HUDEP-2 (cell line): ENCODE results near the gene NEK11.
"Not testable (repeated sequence)": the region's sequence is repeated elsewhere in the genome, so short reads cannot be mapped to it uniquely, and the experiment has no call there.

ENCODE experiments used
- DNase-seq, 76 experiments: peaks; one replicate each; lab custom pipeline; 2025; ENCODE audit not compliant: unreplicated experiment in 76 of 76; lab: John Stamatoyannopoulos, UW

Gene NEK11

GRCh38 chr3:131036986-131037385, 10.3 kb downstream of the NEK11 start:
- no peak for DNase-seq

GRCh38 chr3:131038326-131038725, 11.6 kb downstream of the NEK11 start:
- DNase-seq, result no peak

DNA sequence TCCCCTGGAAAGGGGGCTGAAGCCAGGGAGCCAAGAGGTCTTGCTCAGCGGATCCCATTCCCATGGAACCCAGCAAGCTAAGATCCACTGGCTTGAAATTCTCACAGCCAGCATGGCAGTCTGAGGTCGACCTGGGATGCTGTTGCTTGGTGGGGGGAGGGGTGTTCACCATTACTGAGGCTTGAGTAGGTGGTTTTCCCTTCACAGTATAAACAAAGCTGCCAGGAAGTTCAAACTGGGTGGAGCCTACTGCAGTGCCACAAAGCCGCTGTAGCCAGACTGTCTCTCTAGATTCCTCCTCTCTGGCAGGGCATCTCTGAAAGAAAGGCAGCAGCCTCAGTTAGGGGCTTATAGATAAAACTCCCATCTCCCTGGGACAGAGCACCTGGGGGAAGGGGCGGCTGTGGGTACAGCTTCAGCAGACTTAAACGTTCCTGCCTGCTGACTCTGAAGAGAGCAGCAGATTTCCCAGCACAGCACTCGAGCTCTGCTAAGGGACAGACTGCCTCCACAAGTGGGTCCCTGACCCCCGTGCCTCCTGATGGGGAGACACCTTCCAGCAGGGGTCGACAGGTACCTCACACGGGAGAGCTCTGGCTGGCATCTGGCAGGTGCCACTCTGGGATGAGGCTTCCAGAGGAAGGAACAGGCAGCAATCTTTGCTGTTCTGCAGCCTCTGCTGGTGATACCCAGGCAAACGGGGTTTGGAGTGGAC, 15.8 kb downstream of the NEK11 start:
- not testable (repeated sequence) for DNase-seq

- DNase-seq, result peak in 2 of 76 experiments; percentile 2
These were observed 20.9 kb downstream of the NEK11 start for GRCh38 chr3:131047582-131047981.

DNA sequence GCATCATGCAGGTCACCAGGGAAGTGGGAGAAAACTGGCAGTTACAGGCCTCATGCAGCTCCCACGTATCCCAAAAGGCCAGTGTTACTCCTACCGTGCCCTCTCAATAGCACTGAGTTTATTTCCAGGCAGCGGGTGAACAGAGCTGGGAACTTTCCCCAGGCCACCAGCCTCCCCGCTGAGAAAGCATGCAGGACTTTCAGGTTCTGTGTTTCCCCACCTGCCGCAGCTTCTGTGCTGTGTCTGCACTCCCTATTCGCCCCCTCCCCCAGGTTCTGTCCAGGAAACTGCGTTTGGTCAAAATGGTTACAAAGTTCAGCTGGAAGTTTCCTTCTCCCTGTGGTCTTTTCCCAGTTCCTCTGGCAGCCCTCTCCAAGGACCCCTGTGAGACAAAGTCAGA, 21.4 kb downstream of the NEK11 start:
- no peak for DNase-seq

- no peak for DNase-seq
These were observed 23.3 kb downstream of the NEK11 start for GRCh38 chr3:131050001-131050400.

DNA sequence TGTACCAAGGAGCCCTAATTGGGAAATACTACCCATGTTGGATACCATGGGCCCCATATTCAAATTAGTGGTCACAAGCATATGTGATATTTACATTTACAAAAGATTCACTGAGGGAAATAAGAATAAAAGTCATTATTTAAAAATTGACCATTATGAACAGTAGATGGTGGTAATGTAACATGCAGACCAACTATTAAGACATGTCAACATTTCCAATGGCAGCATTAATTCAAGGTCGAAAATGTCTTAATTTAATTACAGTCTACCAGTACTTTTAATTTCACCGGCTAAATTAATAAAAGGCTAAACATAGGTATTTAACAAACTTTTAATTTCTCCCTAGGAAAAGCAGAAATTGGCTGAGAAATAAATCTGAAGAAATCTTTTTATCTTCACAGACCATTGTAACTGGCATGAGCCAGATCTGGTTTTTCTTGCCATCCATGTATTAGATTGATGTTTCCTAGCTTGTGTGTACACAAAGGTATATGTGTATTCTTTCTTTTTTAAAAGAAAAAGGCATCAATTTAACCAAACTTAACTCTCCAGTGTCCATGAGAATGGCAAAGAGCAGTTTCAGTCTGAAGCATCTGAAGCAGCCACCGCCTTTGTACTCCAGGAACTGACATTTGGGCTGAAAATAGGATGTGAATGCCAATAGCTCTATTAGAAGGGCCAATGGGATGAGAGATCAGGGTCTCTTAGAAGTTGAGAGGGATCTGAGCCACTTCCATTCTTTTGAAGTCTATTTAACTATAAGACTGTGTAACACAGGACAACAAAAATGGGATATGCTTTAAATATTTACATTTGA, 26.6 kb downstream of the NEK11 start:
- no peak for DNase-seq

DNA sequence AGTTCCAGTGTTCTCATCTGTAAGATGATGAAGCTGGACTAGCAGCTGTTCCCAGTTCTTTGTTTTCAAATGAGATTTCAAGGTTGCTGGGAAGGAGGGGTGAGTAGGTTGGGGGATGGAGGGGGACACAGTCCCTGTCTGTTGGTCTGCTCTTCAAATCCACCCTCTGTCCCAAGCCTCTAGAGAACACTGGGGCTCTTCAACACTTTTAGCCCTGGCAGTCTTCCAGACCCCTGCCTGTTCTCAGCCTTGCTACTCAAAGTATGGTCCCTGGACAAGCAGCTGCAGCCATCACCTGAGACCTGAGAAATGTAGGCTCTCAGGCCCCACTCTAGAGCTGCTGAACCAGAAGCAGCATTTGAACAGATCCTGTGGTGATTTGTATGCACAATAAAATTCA, 41.3 kb downstream of the NEK11 start:
- no peak for DNase-seq

DNA sequence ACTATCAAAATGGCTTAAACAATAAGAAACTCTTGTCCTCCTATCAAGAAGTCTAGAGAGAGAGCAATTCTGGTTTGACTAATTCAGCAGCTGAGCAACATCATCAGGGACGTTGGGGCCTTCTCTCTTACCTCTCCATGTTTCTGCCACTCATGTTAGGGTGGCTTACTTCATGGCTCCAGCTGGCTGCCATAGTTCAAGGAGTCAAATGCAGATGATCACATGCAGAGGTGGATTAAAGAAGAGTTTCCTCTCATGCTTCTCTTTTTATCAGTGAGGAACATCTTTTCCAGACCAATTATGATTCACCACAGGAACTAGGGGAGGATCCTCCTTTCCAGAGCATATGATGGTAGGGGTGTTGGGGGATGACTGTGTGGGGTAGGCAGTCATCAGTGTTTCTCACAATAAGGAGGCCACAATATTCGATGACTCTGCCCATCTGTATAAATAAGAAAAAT, 45.5 kb downstream of the NEK11 start:
- peak in 21 of 76 experiments; percentile 4 to 46 (median 17) for DNase-seq

DNA sequence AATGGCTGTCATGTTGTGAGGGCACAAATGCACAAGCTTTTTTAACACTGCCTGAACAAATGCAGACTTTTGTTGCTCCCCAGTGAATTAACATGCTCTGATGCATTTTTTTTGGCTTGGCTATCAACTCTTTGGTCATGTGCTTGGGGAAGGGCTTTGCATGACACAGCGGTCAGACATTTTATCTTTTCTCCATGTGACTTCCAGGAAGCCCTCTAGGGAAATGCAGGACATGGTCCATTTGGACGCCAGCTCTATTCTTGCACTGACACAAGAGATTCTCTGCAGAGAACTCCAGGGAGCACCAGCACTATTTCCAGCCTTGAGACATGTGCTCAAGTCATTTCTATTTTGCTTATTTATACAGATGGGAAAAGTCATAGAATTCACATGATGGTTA, 46.2 kb downstream of the NEK11 start:
- DNase-seq, result peak in 3 of 76 experiments; percentile 4 to 14 (median 8)

GRCh38 chr3:131075632-131076328, 49.1 kb downstream of the NEK11 start:
- no peak for DNase-seq

DNA sequence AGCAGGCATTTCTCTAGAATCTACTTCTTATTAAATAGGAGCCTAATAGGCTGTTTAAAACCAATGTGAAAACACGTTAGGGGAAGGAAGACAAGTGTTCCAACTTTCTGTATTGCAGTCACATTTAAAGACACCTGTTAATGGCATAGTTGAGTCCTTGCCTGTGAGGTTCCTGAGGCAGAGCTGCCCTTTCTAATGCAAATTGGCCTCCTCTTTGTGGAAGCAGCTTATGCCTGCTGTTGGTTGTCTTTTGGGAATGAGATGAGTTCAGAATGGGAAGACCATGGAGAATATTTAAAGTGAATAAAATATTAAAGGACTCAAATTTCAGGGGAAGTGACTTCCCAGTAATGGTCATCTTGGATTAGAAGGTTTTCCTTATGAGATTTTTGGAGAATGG, 51.2 kb downstream of the NEK11 start:
- no peak for DNase-seq

- no peak for DNase-seq
These were observed 52.4 kb downstream of the NEK11 start for GRCh38 chr3:131079086-131079485.

DNA sequence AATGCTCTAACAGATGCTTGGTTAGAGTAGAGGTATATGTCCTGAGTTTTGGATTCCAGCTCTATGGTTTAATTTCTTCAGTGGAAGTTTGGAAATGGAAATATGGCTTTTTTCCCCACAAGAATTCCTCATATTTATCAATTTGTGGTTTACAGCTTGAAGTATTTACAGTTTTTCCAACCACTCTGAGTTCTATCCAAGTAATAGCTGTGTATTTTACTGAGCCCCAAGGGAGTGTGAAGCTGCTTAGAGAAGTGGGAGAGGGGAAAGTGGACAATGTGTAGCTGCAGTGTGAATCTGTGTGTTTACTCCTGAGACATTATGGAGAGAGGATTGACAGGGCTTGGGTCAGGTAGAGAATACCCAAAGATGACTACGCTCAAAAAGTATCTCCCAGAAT, 54.5 kb downstream of the NEK11 start:
- no peak for DNase-seq

GRCh38 chr3:131082246-131082645, 55.6 kb downstream of the NEK11 start:
- DNase-seq, result no peak

- DNase-seq, result no peak
These were observed 56.5 kb downstream of the NEK11 start for GRCh38 chr3:131082871-131083863.

DNA sequence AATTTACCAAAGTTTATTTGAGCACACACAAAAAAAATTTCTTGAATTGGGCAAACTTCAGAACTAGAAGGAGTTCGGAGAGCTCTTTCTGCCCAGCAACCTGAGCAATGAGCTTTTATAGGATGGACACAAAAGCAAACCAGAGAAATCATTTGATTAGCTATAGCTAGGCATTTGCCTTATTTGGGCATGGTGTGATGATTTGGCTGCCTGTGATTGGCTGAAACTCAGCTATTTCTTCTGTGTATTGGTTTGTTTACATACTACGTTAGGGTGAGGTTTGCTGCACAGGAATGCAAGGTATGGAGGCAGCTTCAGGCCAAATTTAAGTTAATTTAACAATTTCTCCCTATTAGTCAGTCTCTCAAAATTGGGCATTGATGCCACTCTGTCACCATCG, 65.1 kb downstream of the NEK11 start:
- no peak for DNase-seq

DNA sequence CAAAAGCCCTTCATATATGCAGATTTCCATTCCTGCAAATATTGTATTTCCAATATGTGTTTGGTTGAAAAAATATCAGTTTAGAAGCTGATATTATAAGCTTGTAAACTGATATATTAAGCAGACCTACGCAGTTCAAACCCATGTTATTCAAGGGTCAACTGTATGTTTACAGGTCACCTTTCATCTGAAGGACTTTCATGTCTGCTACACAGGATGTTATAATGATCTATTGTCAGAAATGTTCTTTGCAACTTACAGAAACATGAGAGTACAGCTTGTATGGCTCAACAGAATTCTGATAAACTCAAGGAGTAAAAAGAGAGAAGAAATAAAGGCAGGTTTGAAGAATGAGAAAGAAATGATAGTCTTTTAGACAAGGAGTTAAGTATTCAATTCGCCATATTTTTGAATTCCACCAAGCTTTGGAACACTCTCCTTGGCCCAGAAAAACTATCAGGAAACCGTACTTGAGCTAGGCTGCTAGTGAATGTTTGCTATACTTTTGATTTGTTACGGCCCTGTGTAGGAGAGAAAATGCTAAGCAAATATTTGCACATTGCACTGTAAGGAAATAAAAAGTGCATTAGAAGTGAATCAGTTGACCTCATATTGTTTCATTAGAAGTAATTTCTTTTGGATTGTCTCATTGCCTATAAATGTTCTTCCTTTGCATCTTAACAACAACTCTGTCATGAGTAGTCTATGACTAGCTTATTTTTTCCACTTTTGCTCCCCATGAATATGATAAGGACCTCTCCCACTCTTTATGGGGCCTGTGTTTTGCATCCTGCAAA, 81.2 kb downstream of the NEK11 start:
- DNase-seq, result no peak

GRCh38 chr3:131109156-131109555, 82.5 kb downstream of the NEK11 start:
- DNase-seq, result no peak
